Endothelial cell of umbilical vein (primary cell): Measurements from ENCODE around the gene IRF2. TPM values are rescaled to one million over a fixed set of nuclear protein-coding genes. Genes with fewer than 3 reads are reported as not detected.

Experiments used
- BruUV-seq: library from RNA; stranded (reverse); fragments of 400-500 nt; replicated peaks from 2 replicates; lab custom pipeline; 2021; lab: Mats Ljungman, UMichigan
- CTCF ChIA-PET: fragments of 300-600, 350-600 bp; sonication (Branson Sonifier 250); formaldehyde crosslinking; loops from one replicate; lab custom pipeline; 2021; ENCODE audit warnings: antibody characterized with exemption, inconsistent platforms; lab: Charles Lee
- POLR2A ChIA-PET: fragments of 300-600, 350-600 bp; sonication (Branson Sonifier 250); formaldehyde crosslinking; loops from one replicate; lab custom pipeline; 2021; ENCODE audit warnings: antibody characterized with exemption, inconsistent platforms; lab: Charles Lee
- DNase-seq: peaks from one replicate; pipeline ENCODE4 v3.0.0-alpha.2; 2011; ENCODE audit warnings: low read depth, low spot score
- FAIRE-seq: peaks from 2 replicates; lab custom pipeline; 2011; peaks lifted over from hg19 to GRCh38; lab: Jason Lieb, UNC
- H2AFZ ChIP-seq: 2 replicates; pipeline ENCODE4 v1.6.0; 2012; ENCODE audit warnings: low read depth, low read length, control low read depth, inconsistent platforms
- H3K27ac ChIP-seq: 2 replicates; pipeline ENCODE4 v1.5.1; 2011; ENCODE audit warnings: low read depth, mild to moderate bottlenecking, control low read depth, low read length, moderate library complexity; ENCODE audit not compliant: insufficient read depth
- H3K27me3 ChIP-seq, 2 experiments: 2 replicates each; pipeline versions ENCODE4 v1.6.0 to v1.6.1; 2011; ENCODE audit warnings: low read length in 2 of 2, mixed read lengths in 1 of 2; ENCODE audit not compliant: control insufficient read depth in 2 of 2, insufficient read depth in 2 of 2
- H3K36me3 ChIP-seq, 2 experiments: 2 replicates in 1 of 2; 3 replicates in 1 of 2; pipeline ENCODE4 v1.5.1; 2011; ENCODE audit warnings: low read length in 2 of 2, mild to moderate bottlenecking in 1 of 2, moderate library complexity in 1 of 2; ENCODE audit not compliant: control insufficient read depth in 2 of 2, insufficient read depth in 2 of 2; ENCODE audit errors: extremely low read depth in 1 of 2
- H3K4me1 ChIP-seq: 3 replicates; pipeline ENCODE4 v1.5.1; 2011; ENCODE audit warnings: mild to moderate bottlenecking, low read length; ENCODE audit not compliant: control insufficient read depth, insufficient read depth; ENCODE audit errors: extremely low read depth
- H3K4me2 ChIP-seq: 2 replicates; pipeline ENCODE4 v1.6.1; 2011; ENCODE audit warnings: low read length, control low read depth, mixed read lengths; ENCODE audit not compliant: insufficient read depth
- H3K4me3 ChIP-seq, 3 experiments: fragments of 200-600 bp in 1 of 3; sonication (generic), shearing (Covaris generic) in 1 of 3; replicated peaks in 1 of 3; 2 replicates each; pipeline ENCODE4 v1.5.1; 2011 to 2016; ENCODE audit warnings: control low read depth in 3 of 3, low read length in 3 of 3, mild to moderate bottlenecking in 2 of 3, inconsistent platforms in 1 of 3, low read depth in 1 of 3, moderate library complexity in 1 of 3; ENCODE audit not compliant: insufficient read depth in 1 of 3
- H3K79me2 ChIP-seq: 2 replicates; pipeline ENCODE4 v1.6.0; 2012; ENCODE audit warnings: low read length, inconsistent platforms; ENCODE audit not compliant: control insufficient read depth, insufficient read depth
- H3K9ac ChIP-seq: replicated peaks from 2 replicates; pipeline ENCODE3; 2011; ENCODE audit warnings: low read length, control low read depth; ENCODE audit not compliant: insufficient read depth; ENCODE audit errors: extremely low read depth
- H3K9me1 ChIP-seq: replicated peaks from 3 replicates; pipeline ENCODE4 v1.6.0; 2011; ENCODE audit warnings: mild to moderate bottlenecking, low read length; ENCODE audit not compliant: control insufficient read depth, insufficient read depth; ENCODE audit errors: extremely low read depth
- H3K9me3 ChIP-seq: replicated peaks from 2 replicates; pipeline ENCODE4 v1.5.1; 2012; ENCODE audit warnings: low read length, inconsistent platforms; ENCODE audit not compliant: control insufficient read depth, insufficient read depth
- H4K20me1 ChIP-seq: replicated peaks from 2 replicates; pipeline ENCODE3; 2011; ENCODE audit warnings: mild to moderate bottlenecking, low read length; ENCODE audit not compliant: control insufficient read depth, insufficient read depth; ENCODE audit errors: extremely low read depth
- EZH2 ChIP-seq: IDR thresholded peaks from 2 replicates; pipeline ENCODE4 v1.6.1; 2012; ENCODE audit warnings: borderline replicate concordance, low read depth, mild to moderate bottlenecking, moderate library complexity, low read length, inconsistent platforms; ENCODE audit not compliant: severe bottlenecking
- FOS ChIP-seq: IDR thresholded peaks from 2 replicates; pipeline ENCODE4 v1.6.1; 2011; ENCODE audit warnings: mild to moderate bottlenecking, low read length, moderate library complexity, borderline replicate concordance; ENCODE audit not compliant: insufficient read depth
- GATA2 ChIP-seq: IDR thresholded peaks from 2 replicates; pipeline ENCODE4 v1.7.0; 2011; ENCODE audit warnings: low read depth, mild to moderate bottlenecking, moderate library complexity, mixed read lengths, low read length; ENCODE audit not compliant: insufficient read length, insufficient read depth
- JUN ChIP-seq: IDR thresholded peaks from 2 replicates; pipeline ENCODE4 v1.6.1; 2011; ENCODE audit warnings: borderline replicate concordance, low read depth; ENCODE audit not compliant: insufficient read length, insufficient read depth
- MYC ChIP-seq: IDR thresholded peaks from one replicate; pipeline ENCODE4 v1.6.1; 2011; ENCODE audit warnings: mild to moderate bottlenecking, low read depth, low read length
- POLR2A ChIP-seq: IDR thresholded peaks from 2 replicates; pipeline ENCODE4 v1.6.1; 2012; ENCODE audit warnings: low read depth, mild to moderate bottlenecking, control low read depth, low read length
- POLR2AphosphoS5 ChIP-seq: IDR thresholded peaks from 2 replicates; pipeline ENCODE4 v1.6.1; 2012; ENCODE audit warnings: low read depth, mild to moderate bottlenecking, control low read depth, low read length, moderate library complexity; ENCODE audit not compliant: insufficient read depth
- dilution Hi-C: fragments of 300-500 bp; cut with MboI; formaldehyde crosslinking; loops from one replicate; pipeline ENCODE4 v1.15.0; 2019; ENCODE audit warnings: low sequenced_read_pairs; ENCODE audit not compliant: extremely low pct_ligation_motif_present
- intact Hi-C: fragments of 100-400 bp; cut with micrococcal nuclease; formaldehyde crosslinking; loops from one replicate; pipeline ENCODE4 v1.10.0; 2022
- polyA plus RNA-seq, 4 experiments: library from polyadenylated mRNA; depleted of rRNA in 3 of 4; stranded (reverse) in 3 of 4; unstranded in 1 of 4; fragments of >200 nt; gene quantifications; 2 replicates each; pipeline versions ENCODE4 v1.2.1 to v1.2.3, GENCODE V29; 2011 to 2012; ENCODE audit warnings: missing spikeins in 1 of 4
- total RNA-seq: library from RNA; stranded (reverse); gene quantifications from 2 replicates; pipeline ENCODE4 v1.2.3, GENCODE V29; 2021
- TF ChIP-seq, protein P1 (sequence below): IDR thresholded peaks from 2 replicates; pipeline ENCODE4 v1.6.1; 2011; ENCODE audit not compliant: insufficient read depth, insufficient read length
- TF ChIP-seq, protein P2 (sequence below), 2 donors: IDR thresholded peaks; 1 replicate in 1 of 2; 2 replicates in 1 of 2; pipeline ENCODE4 v1.5.1; 2011; ENCODE audit warnings: low read length in 2 of 2, mild to moderate bottlenecking in 2 of 2, moderate library complexity in 2 of 2, control low read depth in 1 of 2, inconsistent platforms in 1 of 2, low read depth in 1 of 2; ENCODE audit not compliant: insufficient read depth in 1 of 2; ENCODE audit errors: extremely low read depth in 1 of 2

Gene IRF2
- total and polyA plus RNA-seq, 2 donors (not counting 3 experiments of a cell fraction or from before 2014, with no cell fraction given) = 26.9 to 27.6 TPM

DNA sequence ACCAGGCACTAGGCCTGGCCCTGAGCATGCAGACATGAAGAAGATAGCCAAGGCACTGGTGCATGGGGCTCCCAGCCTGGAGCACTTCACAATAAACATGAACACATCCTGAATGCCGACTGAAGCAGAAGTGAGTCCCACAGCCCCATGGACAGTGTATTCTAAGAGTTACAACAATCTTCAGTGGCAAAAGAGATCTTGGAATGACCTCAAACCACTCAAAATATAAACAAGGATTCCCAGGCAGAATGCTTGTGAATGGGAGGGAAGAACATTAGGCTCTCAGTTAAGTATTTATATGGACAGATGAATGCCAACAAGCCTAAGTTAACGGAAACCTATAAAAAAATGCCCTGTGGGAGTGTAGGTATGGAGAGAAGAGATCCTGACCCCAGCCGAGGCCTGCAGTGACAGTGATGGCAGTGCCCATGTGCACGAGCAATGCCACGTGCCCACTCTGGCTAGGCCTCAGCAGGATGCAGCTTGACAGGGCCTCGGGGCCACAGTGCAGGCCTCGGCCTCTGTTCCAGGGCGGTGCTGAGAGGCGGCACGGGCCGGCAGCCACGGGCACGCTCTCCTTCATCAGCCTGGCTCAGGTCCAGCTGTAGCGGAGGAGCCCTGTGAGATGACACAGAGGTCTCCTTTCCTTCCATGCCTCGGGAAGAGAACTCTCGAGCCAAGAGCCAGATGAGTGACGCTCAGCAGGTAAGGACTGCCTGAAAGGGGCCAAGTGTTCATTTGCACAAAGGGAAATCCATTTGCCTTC, 49.2 kb downstream of the IRF2 start:
- Histone ChIP-seq H3K27me3 (no peaks in the 10 kb centered on the region), H3K4me1 (no peaks in the 10 kb centered on the region), H3K36me3 (peaks cover 0 to 14% of the 10 kb centered on the region in 2 experiments), H3K79me2 (peaks cover 4% of the 10 kb centered on the region), H3K9me1 (no peaks in the 10 kb centered on the region), H3K9ac (no peak overlapping the region), H3K4me3 (no peak overlapping the region), H2AFZ (no peak overlapping the region), H3K27ac (no peak overlapping the region), H4K20me1 (no peaks in the 10 kb centered on the region), H3K4me2 (no peak overlapping the region), H3K9me3 (no peaks in the 10 kb centered on the region)
- ChIA-PET CTCF (no interaction called here), POLR2A (no interaction called here)
- TF ChIP-seq POLR2A (no peak), FOS (no peak), EZH2 (no peak), JUN (no peak), GATA2 (no peak), MYC (no peak), POLR2AphosphoS5 (no peak)
- TF ChIP-seq, protein P1, sequence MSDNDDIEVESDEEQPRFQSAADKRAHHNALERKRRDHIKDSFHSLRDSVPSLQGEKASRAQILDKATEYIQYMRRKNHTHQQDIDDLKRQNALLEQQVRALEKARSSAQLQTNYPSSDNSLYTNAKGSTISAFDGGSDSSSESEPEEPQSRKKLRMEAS = no peak
- TF ChIP-seq, protein P2, sequence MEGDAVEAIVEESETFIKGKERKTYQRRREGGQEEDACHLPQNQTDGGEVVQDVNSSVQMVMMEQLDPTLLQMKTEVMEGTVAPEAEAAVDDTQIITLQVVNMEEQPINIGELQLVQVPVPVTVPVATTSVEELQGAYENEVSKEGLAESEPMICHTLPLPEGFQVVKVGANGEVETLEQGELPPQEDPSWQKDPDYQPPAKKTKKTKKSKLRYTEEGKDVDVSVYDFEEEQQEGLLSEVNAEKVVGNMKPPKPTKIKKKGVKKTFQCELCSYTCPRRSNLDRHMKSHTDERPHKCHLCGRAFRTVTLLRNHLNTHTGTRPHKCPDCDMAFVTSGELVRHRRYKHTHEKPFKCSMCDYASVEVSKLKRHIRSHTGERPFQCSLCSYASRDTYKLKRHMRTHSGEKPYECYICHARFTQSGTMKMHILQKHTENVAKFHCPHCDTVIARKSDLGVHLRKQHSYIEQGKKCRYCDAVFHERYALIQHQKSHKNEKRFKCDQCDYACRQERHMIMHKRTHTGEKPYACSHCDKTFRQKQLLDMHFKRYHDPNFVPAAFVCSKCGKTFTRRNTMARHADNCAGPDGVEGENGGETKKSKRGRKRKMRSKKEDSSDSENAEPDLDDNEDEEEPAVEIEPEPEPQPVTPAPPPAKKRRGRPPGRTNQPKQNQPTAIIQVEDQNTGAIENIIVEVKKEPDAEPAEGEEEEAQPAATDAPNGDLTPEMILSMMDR (IDR thresholded peaks at IDR 0.05; ENCODE audit: extremely low read depth in 1 of 2, insufficient read depth in 1 of 2, low read depth in 1 of 2, low read length in 2 of 2) = no peak
- no TSS peak for BruUV-seq
- intact Hi-C loops (no loop called here), dilution Hi-C loops (no loop called here)
- FAIRE-seq (no peak), DNase-seq (no peak)
